ENCODE measurements around the gene LLGL2. TPM values are rescaled to one million over a fixed set of nuclear protein-coding genes. Genes with fewer than 3 reads are reported as not detected.

The LLGL2 gene
- total RNA-seq, 1 donor from 2014 or later: 44.5 TPM

- TF ChIP-seq, protein P1, sequence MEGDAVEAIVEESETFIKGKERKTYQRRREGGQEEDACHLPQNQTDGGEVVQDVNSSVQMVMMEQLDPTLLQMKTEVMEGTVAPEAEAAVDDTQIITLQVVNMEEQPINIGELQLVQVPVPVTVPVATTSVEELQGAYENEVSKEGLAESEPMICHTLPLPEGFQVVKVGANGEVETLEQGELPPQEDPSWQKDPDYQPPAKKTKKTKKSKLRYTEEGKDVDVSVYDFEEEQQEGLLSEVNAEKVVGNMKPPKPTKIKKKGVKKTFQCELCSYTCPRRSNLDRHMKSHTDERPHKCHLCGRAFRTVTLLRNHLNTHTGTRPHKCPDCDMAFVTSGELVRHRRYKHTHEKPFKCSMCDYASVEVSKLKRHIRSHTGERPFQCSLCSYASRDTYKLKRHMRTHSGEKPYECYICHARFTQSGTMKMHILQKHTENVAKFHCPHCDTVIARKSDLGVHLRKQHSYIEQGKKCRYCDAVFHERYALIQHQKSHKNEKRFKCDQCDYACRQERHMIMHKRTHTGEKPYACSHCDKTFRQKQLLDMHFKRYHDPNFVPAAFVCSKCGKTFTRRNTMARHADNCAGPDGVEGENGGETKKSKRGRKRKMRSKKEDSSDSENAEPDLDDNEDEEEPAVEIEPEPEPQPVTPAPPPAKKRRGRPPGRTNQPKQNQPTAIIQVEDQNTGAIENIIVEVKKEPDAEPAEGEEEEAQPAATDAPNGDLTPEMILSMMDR (IDR thresholded peaks at IDR 0.05; ENCODE audit: insufficient read depth, low read length, severe bottlenecking): no peak
- DNase-seq (ENCODE audit: low read depth) (no peak), FAIRE-seq (no peak)
- Histone ChIP-seq H3K27me3 (ENCODE audit: control insufficient read depth, insufficient read depth, low read length) (no peaks in the 10 kb centered on the region), H3K4me3 (ENCODE audit: low read depth, low read length) (no peak overlapping the region), H3K36me3 (ENCODE audit: control insufficient read depth, insufficient read depth, low read length) (peaks cover 13% of the 10 kb centered on the region)
These were observed 34.4 kb upstream of the LLGL2 start for GRCh38 chr17:75490953-75491649.

DNA sequence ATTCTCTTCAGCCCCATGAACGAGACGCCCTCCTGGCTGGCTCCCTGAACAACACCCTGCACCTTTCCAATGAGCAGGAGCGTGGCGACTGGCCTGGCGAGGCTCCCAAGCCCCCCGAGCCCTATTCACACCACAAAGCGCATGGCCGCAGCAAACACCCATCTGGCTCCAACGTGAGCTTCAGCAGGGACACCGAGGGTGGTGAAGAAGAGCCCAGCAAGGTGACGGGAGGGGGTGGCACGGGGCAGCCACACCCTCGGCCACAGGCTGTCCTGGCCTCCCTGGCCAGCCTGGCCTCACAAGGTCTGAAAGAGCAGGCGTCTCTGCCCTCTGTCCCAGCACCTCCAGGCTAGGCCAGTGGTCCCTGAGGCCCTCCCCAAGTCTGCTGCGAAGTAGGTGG lies 33.8 kb upstream of the LLGL2 start:
- no peaks in the 10 kb centered on the region for H3K27me3 ChIP-seq (ENCODE audit: control insufficient read depth, insufficient read depth, low read length)
- TF ChIP-seq, protein P1 (IDR thresholded peaks at IDR 0.05; ENCODE audit: insufficient read depth, low read length, severe bottlenecking): no peak
- DNase-seq (ENCODE audit: low read depth) (no peak), FAIRE-seq (no peak)
- no peak overlapping the region for H3K4me3 ChIP-seq (ENCODE audit: low read depth, low read length)
- peaks cover 14% of the 10 kb centered on the region for H3K36me3 ChIP-seq (ENCODE audit: control insufficient read depth, insufficient read depth, low read length)

DNA sequence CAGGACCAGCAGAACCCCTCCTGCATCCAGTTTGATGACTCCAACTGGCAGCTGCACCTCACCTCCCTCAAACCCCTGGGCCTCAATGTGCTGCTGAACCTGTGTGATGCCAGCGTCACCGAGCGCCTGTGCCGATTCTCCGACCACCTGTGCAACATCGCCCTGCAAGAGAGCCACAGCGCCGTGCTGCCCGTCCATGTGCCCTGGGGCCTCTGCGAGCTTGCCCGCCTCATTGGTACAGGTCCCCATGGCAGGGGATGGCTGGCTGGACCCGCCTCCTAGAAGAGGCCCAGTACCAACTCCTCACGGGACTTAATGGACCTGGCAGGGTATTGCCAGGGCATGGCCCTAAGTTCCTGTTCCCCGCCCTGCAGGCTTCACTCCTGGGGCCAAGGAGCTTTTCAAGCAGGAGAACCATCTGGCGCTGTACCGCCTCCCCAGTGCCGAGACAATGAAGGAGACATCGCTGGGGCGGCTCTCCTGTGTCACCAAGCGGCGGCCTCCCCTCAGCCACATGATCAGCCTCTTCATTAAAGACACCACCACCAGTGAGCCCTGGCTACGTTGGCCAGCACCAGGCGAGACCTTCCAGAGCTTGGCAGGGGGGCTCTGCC lies 32.8 kb upstream of the LLGL2 start:
- TF ChIP-seq, protein P1 (IDR thresholded peaks at IDR 0.05; ENCODE audit: insufficient read depth, low read length, severe bottlenecking): no peak

GRCh38 chr17:75493476-75494129 lies 31.9 kb upstream of the LLGL2 start:
- H3K36me3 ChIP-seq (ENCODE audit: control insufficient read depth, insufficient read depth, low read length): peaks cover 17% of the 10 kb centered on the region
- no peak for FAIRE-seq
- no peaks in the 10 kb centered on the region for H3K27me3 ChIP-seq (ENCODE audit: control insufficient read depth, insufficient read depth, low read length)
- DNase-seq (ENCODE audit: low read depth): no peak
- TF ChIP-seq, protein P1 (IDR thresholded peaks at IDR 0.05; ENCODE audit: insufficient read depth, low read length, severe bottlenecking): no peak
- no peak overlapping the region for H3K4me3 ChIP-seq (ENCODE audit: low read depth, low read length)

More for the DNA sequence above, 32.8 kb upstream of the LLGL2 start:
- no peaks in the 10 kb centered on the region for H3K27me3 ChIP-seq (ENCODE audit: control insufficient read depth, insufficient read depth, low read length)
- no peak overlapping the region for H3K4me3 ChIP-seq (ENCODE audit: low read depth, low read length)
- no peak for FAIRE-seq
- H3K36me3 ChIP-seq (ENCODE audit: control insufficient read depth, insufficient read depth, low read length): peaks cover 14% of the 10 kb centered on the region
- no peak for DNase-seq (ENCODE audit: low read depth)

- Histone ChIP-seq H3K27me3 (ENCODE audit: control insufficient read depth, insufficient read depth, low read length) (no peaks in the 10 kb centered on the region), H3K4me3 (ENCODE audit: low read depth, low read length) (no peak overlapping the region), H3K36me3 (ENCODE audit: control insufficient read depth, insufficient read depth, low read length) (peaks cover 18% of the 10 kb centered on the region)
- TF ChIP-seq, protein P1 (IDR thresholded peaks at IDR 0.05; ENCODE audit: insufficient read depth, low read length, severe bottlenecking): no peak
- FAIRE-seq (no peak), DNase-seq (ENCODE audit: low read depth) (no peak)
These were observed 31.1 kb upstream of the LLGL2 start for GRCh38 chr17:75494326-75494877.
